22Rv1 (cell line): Measurements from ENCODE around the gene TGM5.

Experiments used
- H3K27ac ChIP-seq: fragments of 450-650 bp; 2 replicates; pipeline ENCODE4 v1.5.1; 2017
- ZFX ChIP-seq: fragments of 450-650 bp; IDR thresholded peaks from 2 replicates; pipeline ENCODE4 v1.6.1; 2017; ENCODE audit warnings: antibody characterized with exemption, borderline replicate concordance
- TF ChIP-seq, protein P1 (sequence below): fragments of 450-650 bp; IDR thresholded peaks from 2 replicates; pipeline ENCODE4 v1.5.1; 2017; ENCODE audit warnings: mild to moderate bottlenecking

The TGM5 gene

DNA sequence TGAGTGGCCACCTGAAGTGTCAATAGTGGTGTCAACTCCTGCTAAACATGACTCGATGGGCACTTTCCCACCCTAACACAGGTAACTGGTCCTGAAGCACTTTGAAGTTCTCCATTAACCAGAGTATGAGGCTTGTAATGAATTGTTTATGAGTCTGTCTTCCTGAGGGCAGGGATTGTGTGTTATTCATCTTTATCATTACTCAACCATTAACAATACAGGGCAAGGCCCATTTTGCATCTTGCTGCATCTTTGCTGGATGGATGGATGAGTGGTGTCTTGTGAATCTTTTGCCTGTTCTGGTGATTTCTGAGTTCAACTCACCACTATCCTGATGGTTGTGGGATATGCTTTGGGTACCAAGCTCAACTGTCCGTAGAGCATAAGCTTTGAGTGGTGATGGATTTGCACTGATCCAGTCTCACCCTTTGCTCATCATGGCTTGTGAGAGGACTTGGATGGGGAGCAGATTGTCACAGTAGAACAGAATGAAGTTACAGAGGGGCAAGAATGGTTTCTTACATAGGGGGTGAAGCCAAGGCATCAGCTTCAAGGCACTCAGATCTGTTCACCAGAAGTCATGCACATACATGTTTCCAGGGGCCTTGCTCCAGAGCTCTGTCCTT lies 23.6 kb downstream of the TGM5 start:
- TF ChIP-seq, protein P1, sequence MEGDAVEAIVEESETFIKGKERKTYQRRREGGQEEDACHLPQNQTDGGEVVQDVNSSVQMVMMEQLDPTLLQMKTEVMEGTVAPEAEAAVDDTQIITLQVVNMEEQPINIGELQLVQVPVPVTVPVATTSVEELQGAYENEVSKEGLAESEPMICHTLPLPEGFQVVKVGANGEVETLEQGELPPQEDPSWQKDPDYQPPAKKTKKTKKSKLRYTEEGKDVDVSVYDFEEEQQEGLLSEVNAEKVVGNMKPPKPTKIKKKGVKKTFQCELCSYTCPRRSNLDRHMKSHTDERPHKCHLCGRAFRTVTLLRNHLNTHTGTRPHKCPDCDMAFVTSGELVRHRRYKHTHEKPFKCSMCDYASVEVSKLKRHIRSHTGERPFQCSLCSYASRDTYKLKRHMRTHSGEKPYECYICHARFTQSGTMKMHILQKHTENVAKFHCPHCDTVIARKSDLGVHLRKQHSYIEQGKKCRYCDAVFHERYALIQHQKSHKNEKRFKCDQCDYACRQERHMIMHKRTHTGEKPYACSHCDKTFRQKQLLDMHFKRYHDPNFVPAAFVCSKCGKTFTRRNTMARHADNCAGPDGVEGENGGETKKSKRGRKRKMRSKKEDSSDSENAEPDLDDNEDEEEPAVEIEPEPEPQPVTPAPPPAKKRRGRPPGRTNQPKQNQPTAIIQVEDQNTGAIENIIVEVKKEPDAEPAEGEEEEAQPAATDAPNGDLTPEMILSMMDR, result no peak
- TF ChIP-seq ZFX, result no peak
- H3K27ac ChIP-seq, result no peak overlapping the region

GRCh38 chr15:43242616-43243015 lies 24.1 kb downstream of the TGM5 start:
- no peak overlapping the region for H3K27ac ChIP-seq
- no peak for TF ChIP-seq ZFX
- TF ChIP-seq, protein P1, result no peak

DNA sequence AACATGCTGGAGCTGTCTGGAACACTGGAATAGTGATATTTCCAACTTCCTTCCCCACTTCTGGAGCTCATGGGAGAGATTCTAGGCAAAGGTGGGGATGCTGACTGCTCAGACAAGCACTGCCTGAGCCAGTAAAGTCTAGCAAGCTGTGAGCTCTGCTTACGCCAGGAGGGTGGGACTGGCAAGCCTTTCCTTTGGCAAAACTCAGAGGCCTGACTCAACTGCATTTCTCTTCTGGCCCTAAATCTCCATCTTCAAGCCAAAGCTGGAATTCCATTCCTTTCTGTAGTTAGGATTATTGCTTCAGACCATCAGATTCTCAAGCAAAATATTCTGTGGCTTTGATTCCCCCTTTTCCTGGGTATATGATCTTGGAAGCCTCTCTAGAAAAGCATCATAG lies 25.6 kb downstream of the TGM5 start:
- H3K27ac ChIP-seq, result no peak overlapping the region
- no peak for TF ChIP-seq ZFX
- TF ChIP-seq, protein P1, result no peak

- no peak overlapping the region for H3K27ac ChIP-seq
- TF ChIP-seq, protein P1, result no peak
- no peak for TF ChIP-seq ZFX
These were observed 26.8 kb downstream of the TGM5 start for GRCh38 chr15:43239732-43240491.

- TF ChIP-seq ZFX, result no peak
- TF ChIP-seq, protein P1, result no peak
These were observed 28.0 kb downstream of the TGM5 start for GRCh38 chr15:43238671-43239131.

GRCh38 chr15:43237842-43238470 lies 28.8 kb downstream of the TGM5 start:
- TF ChIP-seq, protein P1, result no peak
- TF ChIP-seq ZFX, result no peak
- H3K27ac ChIP-seq, result no peak overlapping the region

More at GRCh38 chr15:43238671-43239131, 28.0 kb downstream of the TGM5 start:
- no peak overlapping the region for H3K27ac ChIP-seq
